ENCODE measurements around the gene AIDA.
"Not testable (repeated sequence)": the region's sequence is repeated elsewhere in the genome, so short reads cannot be mapped to it uniquely, and the experiment has no call there.

AIDA gene, protein sequence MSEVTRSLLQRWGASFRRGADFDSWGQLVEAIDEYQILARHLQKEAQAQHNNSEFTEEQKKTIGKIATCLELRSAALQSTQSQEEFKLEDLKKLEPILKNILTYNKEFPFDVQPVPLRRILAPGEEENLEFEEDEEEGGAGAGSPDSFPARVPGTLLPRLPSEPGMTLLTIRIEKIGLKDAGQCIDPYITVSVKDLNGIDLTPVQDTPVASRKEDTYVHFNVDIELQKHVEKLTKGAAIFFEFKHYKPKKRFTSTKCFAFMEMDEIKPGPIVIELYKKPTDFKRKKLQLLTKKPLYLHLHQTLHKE

DNA sequence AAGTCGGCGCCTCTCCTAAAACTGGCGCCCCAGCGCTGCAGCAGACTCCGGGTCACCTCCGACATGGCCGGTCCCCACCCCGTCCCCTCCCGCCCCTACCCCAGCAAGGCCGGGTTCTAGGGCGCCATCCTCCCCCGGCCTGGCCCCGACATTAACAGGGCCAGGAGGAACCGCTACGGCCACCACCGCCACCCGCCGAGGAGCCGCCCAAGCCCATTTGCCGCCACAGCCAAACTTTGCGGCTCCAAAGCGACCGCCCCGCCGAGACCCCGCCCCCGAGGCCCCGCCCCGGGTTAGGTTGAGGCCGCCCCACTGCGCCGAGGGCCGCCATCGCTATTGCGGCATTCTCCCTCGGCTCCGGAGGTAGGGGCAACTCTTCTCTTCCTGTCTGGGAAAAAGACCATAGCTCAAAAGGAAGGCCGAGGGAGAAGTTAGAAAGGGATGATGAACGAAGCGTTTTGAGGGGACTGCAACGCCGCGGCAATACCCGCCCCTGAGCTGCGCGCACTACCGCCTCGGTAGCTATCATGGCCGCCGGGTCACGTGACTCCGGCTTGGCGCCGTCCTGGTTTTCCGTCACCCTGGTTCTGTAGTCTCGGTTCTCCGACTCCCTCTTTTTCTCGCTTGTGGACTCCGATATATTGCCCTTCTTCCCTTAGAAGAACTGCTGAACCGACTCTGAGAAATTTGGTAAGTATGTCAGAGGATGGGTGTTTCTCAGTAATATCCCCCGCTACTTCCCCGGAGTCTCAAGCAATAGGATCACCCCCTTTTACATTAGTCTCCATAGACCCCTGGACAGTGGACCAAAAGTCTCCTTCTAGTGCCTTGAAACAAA, at the start of gene AIDA, which contains the start of gene BROX:
Gene AIDA, minus strand, starts transcription at position 239 of the 838 bp plus-strand sequence. Its CDS starts 174 bp downstream, at position 65.
Gene BROX, plus strand, starts transcription at position 312 of the 838 bp plus-strand sequence. CDS start 3,136 bp downstream, outside the sequence.
- peak; percentile 94 to 97 for DNase-seq (ENCODE audit: low read depth in 2 of 2)

GRCh38 chr1:222761083-222761482, 48.8 kb upstream of the AIDA start:
- DNase-seq (ENCODE audit: low read depth in 2 of 2) = no peak

- no peak for DNase-seq (ENCODE audit: low read depth in 2 of 2)
Observed at GRCh38 chr1:222759451-222760035, 47.3 kb upstream of the AIDA start.

DNA sequence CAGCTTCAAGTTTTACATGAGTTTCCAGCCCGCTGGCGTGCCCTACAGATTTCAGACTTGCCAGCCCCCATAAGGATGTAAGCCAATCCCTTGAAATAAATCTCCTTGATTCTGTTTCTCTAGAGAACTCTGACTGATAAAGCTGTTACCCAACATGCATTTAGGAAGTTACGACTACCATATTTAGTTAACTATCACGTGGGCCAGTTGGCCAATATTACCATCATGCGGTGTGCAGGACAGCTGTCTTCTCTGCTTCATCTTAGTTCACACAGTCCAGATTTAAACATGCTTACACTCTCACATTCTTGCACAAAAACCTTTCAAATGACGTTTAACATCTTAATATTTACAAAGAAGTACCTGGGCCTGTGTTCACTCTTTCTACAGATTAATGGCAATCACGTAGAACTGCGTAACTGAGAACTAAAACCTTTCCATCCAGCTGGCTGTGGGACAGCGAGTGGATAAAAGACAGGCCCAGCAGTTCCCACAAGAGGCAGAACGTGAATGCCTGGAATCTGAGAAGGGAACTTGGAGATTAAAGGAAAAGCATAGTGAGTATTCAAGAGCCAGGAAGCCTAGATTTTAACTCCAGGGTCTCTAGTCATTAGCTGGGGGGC, 45.5 kb upstream of the AIDA start:
- DNase-seq (ENCODE audit: low read depth in 2 of 2) = no peak

DNA sequence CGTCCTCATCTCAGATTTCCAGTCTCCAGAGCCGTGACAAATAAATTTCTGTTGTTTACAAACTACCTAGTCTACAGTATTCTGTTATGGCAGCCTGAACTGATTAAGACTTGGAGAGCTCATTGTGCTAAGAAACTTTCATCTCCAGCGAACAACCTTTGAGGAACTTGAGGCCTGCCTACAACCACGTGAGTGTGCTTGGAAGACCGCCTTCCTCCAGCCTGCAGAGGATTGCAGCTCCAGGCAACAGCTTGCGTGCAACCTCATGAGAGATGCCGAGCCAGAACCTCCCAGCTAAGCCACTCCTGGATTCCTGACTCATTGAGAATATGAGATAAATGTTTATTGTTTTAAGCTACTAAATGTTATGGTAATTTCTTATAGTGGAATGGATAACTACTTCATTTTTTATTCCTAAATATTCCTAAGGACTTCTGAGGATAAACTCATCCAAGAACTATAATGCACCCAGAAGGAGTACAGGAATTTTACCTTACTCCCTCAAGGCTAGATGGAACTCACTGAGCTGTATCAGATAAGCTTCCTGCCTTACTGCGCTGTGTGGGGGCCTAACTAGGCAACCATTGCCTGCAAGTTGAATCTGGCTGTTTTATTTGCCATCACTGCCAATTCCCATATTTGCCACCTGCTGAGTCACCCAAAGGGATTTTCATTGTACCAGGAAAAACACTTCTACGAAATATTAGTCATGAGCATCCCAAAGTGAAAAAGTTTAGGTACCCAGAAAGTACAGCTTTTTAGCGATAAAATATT, 42.3 kb upstream of the AIDA start:
- DNase-seq (ENCODE audit: low read depth in 2 of 2) = no peak

GRCh38 chr1:222751255-222751654, 39.0 kb upstream of the AIDA start:
- no peak for DNase-seq (ENCODE audit: low read depth in 2 of 2)

GRCh38 chr1:222750651-222751050, 38.4 kb upstream of the AIDA start:
- no peak for DNase-seq (ENCODE audit: low read depth in 2 of 2)

- no peak for DNase-seq (ENCODE audit: low read depth in 2 of 2)
Observed at GRCh38 chr1:222749927-222750326, 37.6 kb upstream of the AIDA start.

DNA sequence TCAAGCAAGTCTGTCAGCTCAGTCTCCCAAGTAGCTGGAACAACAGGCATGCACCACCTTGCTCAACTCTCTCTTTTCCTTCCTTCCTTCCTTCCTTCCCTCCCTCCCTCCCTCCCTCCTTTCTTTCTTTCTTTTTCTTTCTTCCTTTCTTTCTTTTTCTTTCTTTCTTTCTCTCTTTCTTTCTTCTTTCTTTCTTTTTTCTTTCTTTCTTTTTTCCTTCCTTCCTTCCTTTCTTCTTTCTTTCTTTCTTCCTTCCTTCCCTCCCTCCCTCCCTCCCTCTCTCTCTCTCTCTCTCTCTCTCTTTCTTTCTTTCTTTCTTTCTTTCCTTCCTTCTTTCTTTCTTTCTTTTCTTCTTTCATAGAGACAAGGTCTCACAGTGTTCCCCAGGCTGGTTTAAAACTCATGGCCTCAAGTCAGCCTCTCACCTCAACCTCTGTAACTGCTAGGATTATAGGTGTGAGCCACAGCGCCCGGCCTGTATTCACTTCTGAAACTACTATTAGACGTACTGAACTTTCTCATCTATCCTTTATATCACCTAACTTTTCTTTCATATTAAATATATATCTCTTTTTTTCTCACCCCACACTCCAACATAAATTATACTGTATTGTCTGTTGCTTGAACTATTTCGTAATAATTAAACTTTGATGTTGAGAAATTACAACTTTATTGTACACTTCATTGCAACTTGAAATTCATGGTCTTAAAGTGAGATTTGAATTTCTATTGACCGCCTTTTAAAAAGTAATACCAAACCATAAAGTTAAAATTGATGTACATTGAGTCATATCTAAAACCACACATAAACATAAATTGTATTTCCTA, 29.6 kb upstream of the AIDA start:
- not testable (repeated sequence) for DNase-seq (ENCODE audit: low read depth in 2 of 2)

- DNase-seq (ENCODE audit: low read depth in 2 of 2) = no peak
Observed at GRCh38 chr1:222739929-222740328, 27.6 kb upstream of the AIDA start.

- DNase-seq (ENCODE audit: low read depth in 2 of 2) = no peak
Observed at GRCh38 chr1:222739465-222739864, 27.2 kb upstream of the AIDA start.

DNA sequence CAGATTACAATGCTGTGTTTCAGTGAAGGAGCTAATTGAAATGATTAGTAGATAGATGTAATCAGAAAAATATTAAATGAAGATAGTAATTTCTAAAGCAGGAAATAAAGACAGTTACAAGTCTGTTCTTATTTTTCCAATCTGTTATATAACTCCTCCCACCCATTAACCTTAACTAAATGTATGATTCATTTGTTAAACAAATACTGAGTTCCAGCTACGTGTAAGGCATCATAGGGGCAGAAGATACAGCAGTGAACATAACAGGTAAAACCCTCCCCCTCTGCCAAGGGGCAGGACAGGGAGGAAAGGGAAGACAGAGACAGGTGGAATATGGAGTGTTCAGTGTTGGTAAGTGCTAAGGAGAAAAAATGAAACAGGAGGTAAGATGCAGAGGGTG, 24.7 kb upstream of the AIDA start, which contains the start of gene FAM177B:
Gene FAM177B, plus strand, starts transcription at position 231 of the 400 bp plus-strand sequence. CDS start 9,344 bp downstream, outside the sequence.
- no peak for DNase-seq (ENCODE audit: low read depth in 2 of 2)

DNA sequence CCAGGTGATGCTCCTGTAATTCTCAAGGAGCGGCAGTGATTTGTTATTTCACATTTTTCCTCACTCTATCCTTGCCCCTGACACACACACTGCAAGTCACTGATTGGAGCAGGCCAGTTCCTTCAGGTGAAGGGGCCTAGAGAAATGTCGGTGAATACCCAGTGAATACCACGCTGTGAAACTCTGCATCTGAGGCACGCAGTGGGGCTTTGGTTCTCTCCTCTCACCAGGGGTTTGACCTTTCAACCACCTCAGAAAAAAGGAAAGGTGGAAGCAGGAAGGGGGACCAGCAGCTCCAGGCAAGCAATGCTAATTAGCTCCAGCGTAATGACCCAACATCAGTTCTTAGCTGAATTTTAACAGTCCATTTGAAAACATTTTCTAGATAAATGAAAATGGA, 24.2 kb upstream of the AIDA start:
- DNase-seq (ENCODE audit: low read depth in 2 of 2) = no peak

DNA sequence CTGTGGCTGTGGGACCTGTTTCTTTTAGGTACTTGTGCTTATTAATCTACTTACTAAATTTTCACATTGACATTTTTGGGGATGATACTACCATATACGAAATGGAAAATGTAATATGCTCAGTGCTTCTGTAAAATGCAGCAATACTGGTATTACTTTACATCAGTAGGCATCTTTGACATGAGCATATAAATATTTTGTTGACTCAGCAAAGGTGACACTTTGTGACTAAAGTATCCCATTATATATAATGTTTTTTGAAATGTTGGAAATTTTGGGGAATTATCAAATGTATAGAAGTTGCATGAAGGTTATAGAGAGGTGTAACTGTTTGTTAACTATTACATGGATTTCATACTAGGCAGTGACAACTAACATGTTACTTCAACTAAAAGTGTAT, 22.4 kb upstream of the AIDA start:
- no peak for DNase-seq (ENCODE audit: low read depth in 2 of 2)

- no peak for DNase-seq (ENCODE audit: low read depth in 2 of 2)
Observed at GRCh38 chr1:222732216-222733159, 20.2 kb upstream of the AIDA start.

GRCh38 chr1:222730866-222731265, 18.6 kb upstream of the AIDA start:
- no peak for DNase-seq (ENCODE audit: low read depth in 2 of 2)

DNA sequence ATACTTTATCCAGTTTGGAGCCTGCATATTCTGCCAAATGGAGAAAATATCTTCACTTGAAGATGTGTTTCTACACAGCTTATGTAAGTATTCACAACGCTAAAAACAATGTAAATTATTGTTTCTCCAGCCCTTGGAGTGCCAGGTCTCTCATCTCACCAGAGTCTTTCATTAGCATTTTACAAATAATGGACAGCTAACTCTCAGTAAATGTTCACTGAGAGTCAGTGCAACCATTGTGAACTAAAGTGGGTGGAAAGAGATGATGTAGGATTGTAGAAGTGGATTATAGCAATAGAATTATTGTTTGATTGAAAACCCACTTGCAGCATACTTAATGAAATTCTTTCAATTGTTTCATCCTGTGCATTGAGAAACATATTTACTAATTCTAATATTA, 16.5 kb upstream of the AIDA start:
- no peak for DNase-seq (ENCODE audit: low read depth in 2 of 2)

GRCh38 chr1:222716393-222716792, 4.1 kb upstream of the AIDA start:
- DNase-seq (ENCODE audit: low read depth in 2 of 2) = no peak

Measured in activated CD4-positive, alpha-beta T cell treated with anti-CD3 and anti-CD28 coated beads for 24 hours (primary cell).